Gastroesophageal sphincter (tissue), 3 donors: ENCODE measurements around the gene FBXO15.

Experiments
- EP300 ChIP-seq: sonication (generic); formaldehyde crosslinking; IDR thresholded peaks from one replicate; pipeline ENCODE4 v1.6.1; 2017; ENCODE audit warnings: antibody characterized with exemption, mild to moderate bottlenecking
- POLR2A ChIP-seq, 2 donors: fragments of 450-650 bp; IDR thresholded peaks; one replicate each; pipeline ENCODE4 v1.6.1; 2017; ENCODE audit warnings: antibody characterized with exemption in 2 of 2, mild to moderate bottlenecking in 2 of 2, moderate library complexity in 1 of 2
- POLR2AphosphoS5 ChIP-seq: sonication (generic); formaldehyde crosslinking; IDR thresholded peaks from one replicate; pipeline ENCODE4 v1.6.1; 2017; ENCODE audit warnings: antibody characterized with exemption
- TF ChIP-seq, protein P1 (sequence below), 4 experiments: fragments of 200-600 bp in 2 of 4; fragments of 450-650 bp in 2 of 4; sonication (generic) in 1 of 4; IDR thresholded peaks; one replicate each; pipeline ENCODE4 v1.5.1; 2017 to 2019; ENCODE audit warnings: antibody characterized with exemption in 4 of 4, mild to moderate bottlenecking in 2 of 4, moderate library complexity in 2 of 4

DNA sequence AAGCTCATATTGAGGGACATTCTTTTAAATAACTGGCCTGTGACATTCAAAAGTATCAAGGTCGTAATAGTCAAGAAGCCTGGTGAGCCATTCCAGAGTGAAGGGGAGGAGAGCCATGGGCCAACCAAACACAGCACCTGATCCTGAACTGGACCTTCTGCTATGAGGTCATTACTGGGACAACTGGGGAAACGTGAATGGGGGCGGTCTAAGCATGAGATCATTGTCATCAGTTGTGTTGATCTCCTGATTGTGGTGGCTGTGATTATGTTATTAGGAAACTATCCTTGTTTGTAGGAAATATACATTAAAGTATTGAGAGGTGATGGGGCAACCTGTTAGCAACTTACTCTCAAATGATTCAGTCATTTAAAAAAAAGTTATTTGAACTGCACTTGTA, 79.3 kb downstream of the FBXO15 start:
- TF ChIP-seq, protein P1, sequence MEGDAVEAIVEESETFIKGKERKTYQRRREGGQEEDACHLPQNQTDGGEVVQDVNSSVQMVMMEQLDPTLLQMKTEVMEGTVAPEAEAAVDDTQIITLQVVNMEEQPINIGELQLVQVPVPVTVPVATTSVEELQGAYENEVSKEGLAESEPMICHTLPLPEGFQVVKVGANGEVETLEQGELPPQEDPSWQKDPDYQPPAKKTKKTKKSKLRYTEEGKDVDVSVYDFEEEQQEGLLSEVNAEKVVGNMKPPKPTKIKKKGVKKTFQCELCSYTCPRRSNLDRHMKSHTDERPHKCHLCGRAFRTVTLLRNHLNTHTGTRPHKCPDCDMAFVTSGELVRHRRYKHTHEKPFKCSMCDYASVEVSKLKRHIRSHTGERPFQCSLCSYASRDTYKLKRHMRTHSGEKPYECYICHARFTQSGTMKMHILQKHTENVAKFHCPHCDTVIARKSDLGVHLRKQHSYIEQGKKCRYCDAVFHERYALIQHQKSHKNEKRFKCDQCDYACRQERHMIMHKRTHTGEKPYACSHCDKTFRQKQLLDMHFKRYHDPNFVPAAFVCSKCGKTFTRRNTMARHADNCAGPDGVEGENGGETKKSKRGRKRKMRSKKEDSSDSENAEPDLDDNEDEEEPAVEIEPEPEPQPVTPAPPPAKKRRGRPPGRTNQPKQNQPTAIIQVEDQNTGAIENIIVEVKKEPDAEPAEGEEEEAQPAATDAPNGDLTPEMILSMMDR (IDR thresholded peaks at IDR 0.05): no peak
- TF ChIP-seq EP300: no peak
- no peak for TF ChIP-seq POLR2A (IDR thresholded peaks at IDR 0.05)
- TF ChIP-seq POLR2AphosphoS5: no peak
